HG02938 (cell line): ENCODE results near the gene NAALADL2.

Experiments used
- ATAC-seq: cut with Tn5 transposase; IDR thresholded peaks from one replicate; pipeline ENCODE4 v1.9.1; 2021; ENCODE audit warnings: mild to moderate bottlenecking, moderate library complexity; ENCODE audit not compliant: unreplicated experiment

The NAALADL2 gene

GRCh38 chr3:175617247-175617646 lies 758.1 kb downstream of the NAALADL2 start:
- ATAC-seq: no peak

DNA sequence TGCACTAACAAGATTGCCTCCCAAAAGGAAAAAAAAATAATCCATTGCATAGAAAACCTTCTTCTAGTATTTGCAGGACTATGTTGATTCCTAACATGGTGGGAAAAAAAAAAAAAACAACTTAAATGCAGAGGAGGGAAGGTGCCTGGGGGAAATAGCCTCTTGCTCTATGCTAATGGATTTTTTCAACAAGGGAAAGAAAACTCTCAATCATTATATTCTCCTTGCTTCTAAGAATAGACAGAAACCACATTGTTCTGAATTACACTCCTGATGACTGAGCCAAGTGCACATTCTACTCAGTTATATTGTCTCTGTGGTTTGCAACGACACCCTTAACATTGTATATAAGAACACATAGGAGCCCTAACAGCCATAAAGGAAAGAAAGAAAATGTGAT lies 760.2 kb downstream of the NAALADL2 start:
- no peak for ATAC-seq

- ATAC-seq: no peak
Measured at GRCh38 chr3:175620093-175620492, 761.0 kb downstream of the NAALADL2 start.

DNA sequence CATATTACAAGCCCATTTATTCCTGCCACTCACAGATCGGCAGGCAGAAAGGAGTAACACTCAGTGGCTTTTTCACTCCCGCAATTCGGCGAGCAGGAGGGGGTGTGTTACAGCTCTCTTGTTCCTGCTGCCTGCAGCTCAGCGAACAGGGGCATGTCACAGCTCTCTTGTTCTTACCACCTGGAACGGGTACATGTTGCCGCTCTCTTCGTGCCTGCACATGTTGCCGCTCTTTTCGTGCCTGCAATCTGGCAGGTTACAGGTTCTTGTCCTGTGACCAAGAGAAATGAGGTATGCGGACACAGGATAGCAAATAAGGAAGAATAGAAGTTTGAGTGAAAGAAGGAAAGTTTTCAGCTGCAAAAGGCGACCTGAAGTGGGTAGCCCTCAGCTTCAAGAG lies 761.4 kb downstream of the NAALADL2 start:
- no peak for ATAC-seq

DNA sequence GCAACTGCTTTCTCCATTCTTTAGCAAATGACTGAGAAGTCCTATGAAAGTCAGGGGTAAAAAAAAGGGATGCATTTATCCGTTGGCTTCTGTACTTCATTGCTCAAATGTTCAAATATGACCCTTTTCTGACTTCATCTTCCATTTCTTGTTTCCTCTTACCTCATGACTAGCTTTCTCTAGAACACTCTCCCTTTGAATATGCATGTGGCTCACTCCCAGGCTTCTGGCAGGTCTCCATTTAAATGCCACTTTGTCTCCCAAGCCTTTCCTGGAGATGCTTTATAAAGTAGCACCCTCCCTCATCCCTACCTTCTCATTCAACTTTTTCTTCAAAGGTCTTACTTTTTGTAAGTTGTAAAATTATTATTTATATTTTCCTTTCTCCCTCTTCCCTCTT lies 781.8 kb downstream of the NAALADL2 start:
- no peak for ATAC-seq

- ATAC-seq: no peak
Measured at GRCh38 chr3:175646865-175647264, 787.7 kb downstream of the NAALADL2 start.

DNA sequence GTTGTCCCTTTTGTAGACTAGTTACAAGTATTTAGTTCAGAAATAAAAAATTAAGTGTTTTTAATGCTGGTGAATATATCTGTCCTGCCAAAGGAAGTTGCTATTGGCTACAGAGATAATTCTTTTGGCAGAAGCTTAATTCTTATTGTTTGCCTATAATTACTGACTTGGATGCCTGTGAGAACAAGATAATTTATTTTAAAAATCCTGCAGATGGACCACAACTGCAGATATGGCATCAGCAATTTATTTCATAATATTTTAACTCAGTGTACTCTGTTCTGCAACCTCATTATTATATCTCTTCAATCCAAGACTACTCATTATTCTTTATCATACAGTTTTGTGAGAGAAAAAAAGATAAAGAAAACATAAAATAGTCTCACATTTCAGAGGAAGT lies 789.8 kb downstream of the NAALADL2 start:
- ATAC-seq: no peak

GRCh38 chr3:175651716-175652115 lies 792.6 kb downstream of the NAALADL2 start:
- ATAC-seq: no peak

- no peak for ATAC-seq
Measured at GRCh38 chr3:175655351-175655750, 796.2 kb downstream of the NAALADL2 start.

- ATAC-seq: no peak
Measured at GRCh38 chr3:175656461-175656860, 797.3 kb downstream of the NAALADL2 start.

DNA sequence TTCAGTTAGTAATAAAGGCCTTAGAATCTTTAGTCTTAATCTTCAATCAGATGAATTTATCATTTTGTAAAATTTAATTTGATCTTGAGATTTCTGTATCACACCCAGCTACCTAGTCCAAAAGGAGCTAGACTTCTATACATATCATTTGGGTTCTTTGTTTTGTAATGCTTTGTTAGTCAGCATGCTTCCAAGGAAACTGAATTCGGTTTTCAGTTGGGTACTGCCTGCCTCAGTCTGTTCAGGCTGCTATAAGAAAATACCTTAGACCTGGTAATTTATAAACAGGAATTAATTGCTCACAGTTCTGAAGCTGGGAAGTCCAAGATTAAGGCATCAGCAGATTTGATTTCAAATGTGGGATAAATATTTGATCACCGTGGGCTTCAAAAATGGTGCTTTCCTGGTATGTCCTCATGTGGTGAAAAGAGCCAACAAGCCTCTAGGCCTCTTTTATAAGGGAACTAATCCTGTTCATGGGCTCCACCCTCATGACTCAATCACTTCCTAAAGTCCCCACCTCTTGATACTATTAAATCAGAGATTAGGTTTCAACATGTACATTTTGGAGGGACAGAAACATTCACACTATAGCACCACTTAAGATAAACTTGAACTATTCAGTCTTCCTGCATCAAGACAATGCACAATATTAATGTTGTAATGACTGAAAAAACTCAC lies 800.7 kb downstream of the NAALADL2 start:
- ATAC-seq: no peak

GRCh38 chr3:175662815-175663214 lies 803.7 kb downstream of the NAALADL2 start:
- ATAC-seq: no peak

GRCh38 chr3:175664911-175665310 lies 805.8 kb downstream of the NAALADL2 start:
- no peak for ATAC-seq

- no peak for ATAC-seq
Measured at GRCh38 chr3:175668300-175668699, 809.2 kb downstream of the NAALADL2 start.

DNA sequence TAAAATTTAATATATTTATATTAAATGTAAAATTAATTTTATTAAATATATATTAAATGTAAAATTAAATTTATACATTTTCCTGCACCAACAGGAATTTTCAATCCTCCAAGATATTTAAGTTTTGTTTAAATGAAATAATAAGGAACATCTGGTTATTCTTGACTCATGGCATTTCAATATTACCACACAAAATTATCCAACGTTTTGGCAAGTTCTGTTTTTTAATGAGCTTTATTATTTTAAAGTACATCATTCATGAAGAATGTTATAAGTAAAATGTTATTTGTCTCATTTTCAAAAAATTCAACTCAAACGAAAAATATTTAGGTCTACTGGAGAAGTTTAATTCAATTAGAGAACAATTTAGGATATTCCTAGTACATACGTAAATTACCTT lies 811.4 kb downstream of the NAALADL2 start:
- no peak for ATAC-seq

GRCh38 chr3:175672119-175672689 lies 813.1 kb downstream of the NAALADL2 start:
- ATAC-seq: no peak

GRCh38 chr3:175679568-175679967 lies 820.4 kb downstream of the NAALADL2 start:
- ATAC-seq: no peak

DNA sequence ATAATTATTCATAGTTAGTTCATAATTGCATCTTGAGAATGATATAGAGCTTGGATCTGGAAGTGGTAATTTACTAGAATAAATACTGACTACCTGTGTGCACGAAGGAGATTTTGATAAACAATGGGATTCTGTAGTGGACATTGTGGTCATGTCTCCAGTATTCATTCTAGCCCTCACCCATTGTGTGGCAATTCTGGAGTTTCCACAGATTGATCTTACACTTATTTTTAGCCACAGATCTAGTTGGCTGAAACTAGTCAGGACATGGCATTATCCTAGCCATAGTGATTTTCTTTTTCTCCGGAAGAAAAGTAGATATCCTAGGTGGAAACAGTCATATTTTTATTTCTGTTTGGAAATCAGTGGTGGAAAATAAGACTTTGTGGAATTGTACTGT lies 833.1 kb downstream of the NAALADL2 start:
- no peak for ATAC-seq

GRCh38 chr3:175695251-175695650 lies 836.1 kb downstream of the NAALADL2 start:
- no peak for ATAC-seq

DNA sequence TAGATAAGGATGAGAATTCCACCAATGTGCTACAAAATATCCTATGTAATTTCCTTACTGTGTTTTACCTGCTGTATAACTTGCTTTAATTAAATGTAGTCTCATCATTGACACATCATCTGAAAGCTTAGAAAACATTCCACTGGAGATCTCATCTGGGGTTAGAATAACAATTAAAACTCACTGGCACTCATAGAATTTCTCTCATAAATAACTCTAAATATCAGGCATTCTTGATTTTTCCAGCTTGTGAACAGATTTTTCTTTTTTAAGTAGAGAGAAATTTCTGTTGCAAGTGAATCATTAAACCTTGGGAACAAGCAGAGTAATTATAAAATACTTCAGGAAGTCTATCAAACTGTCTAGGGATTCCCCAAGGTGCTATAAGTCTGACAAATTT lies 843.8 kb downstream of the NAALADL2 start:
- ATAC-seq: no peak

- no peak for ATAC-seq
Measured at GRCh38 chr3:175704366-175705055, 845.4 kb downstream of the NAALADL2 start.

DNA sequence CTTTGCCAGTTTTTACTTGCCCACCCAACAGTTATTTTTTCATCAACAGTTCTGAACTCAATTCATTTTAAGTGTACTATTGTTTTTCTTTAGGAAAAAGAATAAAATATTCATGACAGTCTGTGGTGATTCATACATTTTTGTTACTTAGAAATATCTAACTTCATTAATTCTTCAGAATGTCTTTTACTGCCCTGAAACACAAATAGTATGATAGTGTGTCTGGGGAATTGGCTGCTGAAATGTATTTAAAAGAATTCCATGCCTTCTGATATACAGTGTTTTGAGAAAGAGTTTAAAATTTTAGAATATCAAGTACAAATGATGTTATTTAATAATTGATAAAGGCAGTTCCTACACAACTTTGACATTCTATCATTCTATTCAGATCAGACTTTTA lies 854.1 kb downstream of the NAALADL2 start:
- ATAC-seq: no peak
